Ishikawa (cell line): Measurements from ENCODE around the gene FKTN.

Experiments used
- CEBPB ChIP-seq: IDR thresholded peaks from 2 replicates; pipeline ENCODE4 v1.6.1; 2012
- CREB1 ChIP-seq: IDR thresholded peaks from 2 replicates; pipeline ENCODE4 v1.6.1; 2012; ENCODE audit warnings: low read depth
- EGR1 ChIP-seq: IDR thresholded peaks from 2 replicates; pipeline ENCODE4 v1.6.1; 2012
- EP300 ChIP-seq: IDR thresholded peaks from 2 replicates; pipeline ENCODE4 v1.6.1; 2012; ENCODE audit warnings: borderline replicate concordance
- MAX ChIP-seq: IDR thresholded peaks from 2 replicates; pipeline ENCODE4 v1.6.1; 2012
- NFIC ChIP-seq: IDR thresholded peaks from 2 replicates; pipeline ENCODE4 v1.6.1; 2012
- RAD21 ChIP-seq: IDR thresholded peaks from 2 replicates; pipeline ENCODE4 v1.6.1; 2012; ENCODE audit warnings: low read depth
- REST ChIP-seq: IDR thresholded peaks from 2 replicates; pipeline ENCODE4 v1.6.1; 2012; ENCODE audit warnings: low read depth, mild to moderate bottlenecking
- TAF1 ChIP-seq: IDR thresholded peaks from 2 replicates; pipeline ENCODE4 v1.6.1; 2012; ENCODE audit warnings: low read depth, mild to moderate bottlenecking
- USF1 ChIP-seq: IDR thresholded peaks from 2 replicates; pipeline ENCODE4 v1.6.1; 2012
- YY1 ChIP-seq: IDR thresholded peaks from 2 replicates; pipeline ENCODE4 v1.6.1; 2012; ENCODE audit warnings: low read depth

- TF ChIP-seq EGR1 = no peak
- no peak for TF ChIP-seq TAF1
- no peak for TF ChIP-seq EP300
- no peak for TF ChIP-seq CEBPB
- no peak for TF ChIP-seq USF1
- TF ChIP-seq RAD21 = no peak
- TF ChIP-seq YY1 = no peak
- TF ChIP-seq REST = no peak
- no peak for TF ChIP-seq NFIC
- no peak for TF ChIP-seq MAX
- no peak for TF ChIP-seq CREB1
Observed at GRCh38 chr9:105639936-105640335, 82.0 kb downstream of the FKTN start.
